ENCODE measurements around the gene APBB1IP.
"Not testable (repeated sequence)": the region's sequence is repeated elsewhere in the genome, so short reads cannot be mapped to it uniquely, and the experiment has no call there.

Gene APBB1IP, protein sequence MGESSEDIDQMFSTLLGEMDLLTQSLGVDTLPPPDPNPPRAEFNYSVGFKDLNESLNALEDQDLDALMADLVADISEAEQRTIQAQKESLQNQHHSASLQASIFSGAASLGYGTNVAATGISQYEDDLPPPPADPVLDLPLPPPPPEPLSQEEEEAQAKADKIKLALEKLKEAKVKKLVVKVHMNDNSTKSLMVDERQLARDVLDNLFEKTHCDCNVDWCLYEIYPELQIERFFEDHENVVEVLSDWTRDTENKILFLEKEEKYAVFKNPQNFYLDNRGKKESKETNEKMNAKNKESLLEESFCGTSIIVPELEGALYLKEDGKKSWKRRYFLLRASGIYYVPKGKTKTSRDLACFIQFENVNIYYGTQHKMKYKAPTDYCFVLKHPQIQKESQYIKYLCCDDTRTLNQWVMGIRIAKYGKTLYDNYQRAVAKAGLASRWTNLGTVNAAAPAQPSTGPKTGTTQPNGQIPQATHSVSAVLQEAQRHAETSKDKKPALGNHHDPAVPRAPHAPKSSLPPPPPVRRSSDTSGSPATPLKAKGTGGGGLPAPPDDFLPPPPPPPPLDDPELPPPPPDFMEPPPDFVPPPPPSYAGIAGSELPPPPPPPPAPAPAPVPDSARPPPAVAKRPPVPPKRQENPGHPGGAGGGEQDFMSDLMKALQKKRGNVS

DNA sequence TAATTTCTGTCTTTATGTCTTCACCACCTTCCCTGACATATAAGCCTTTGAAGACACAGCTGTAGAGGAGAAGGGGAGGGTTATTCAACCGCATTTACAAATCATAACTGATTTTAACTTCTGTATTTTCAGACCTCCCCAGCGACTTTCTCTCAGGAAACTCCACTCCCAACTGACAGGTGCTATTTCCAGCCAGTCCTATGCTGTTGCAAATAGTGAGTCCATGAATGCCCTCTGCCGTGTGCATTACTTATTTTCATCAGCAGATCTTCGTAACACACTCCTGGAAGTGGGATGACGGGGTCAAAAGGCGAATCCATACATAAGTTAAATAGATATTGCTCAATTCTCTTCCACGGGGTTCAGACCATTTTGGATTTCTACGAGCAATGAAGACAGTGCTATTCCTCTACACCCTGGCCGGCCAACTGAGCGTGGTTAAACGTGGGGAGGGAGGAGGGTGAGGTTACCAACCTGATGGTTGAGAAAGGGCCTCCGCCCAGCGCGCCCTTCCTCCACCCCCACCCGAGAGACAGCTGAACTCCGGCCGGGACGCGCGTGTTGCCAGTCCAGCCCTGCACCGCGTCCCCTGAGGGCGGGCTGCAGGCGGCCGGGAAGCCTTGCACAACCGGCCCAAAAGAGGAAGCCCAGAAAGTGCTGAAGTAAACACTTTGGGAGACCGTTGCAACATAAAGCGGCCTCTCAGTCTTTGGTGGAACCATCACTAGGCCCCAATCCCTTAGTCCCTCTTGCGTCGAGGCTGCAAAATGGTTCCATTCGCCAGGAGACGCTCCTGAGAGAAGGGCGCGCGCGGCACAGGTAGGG, at the start of gene APBB1IP:
TSS of gene APBB1IP (plus strand) at position 705 of the 825 bp plus-strand sequence. CDS start 53,986 bp downstream, outside the sequence.
- peak in 1 of 2 experiments; percentile 45 for DNase-seq (ENCODE audit: low read depth in 2 of 2)

DNA sequence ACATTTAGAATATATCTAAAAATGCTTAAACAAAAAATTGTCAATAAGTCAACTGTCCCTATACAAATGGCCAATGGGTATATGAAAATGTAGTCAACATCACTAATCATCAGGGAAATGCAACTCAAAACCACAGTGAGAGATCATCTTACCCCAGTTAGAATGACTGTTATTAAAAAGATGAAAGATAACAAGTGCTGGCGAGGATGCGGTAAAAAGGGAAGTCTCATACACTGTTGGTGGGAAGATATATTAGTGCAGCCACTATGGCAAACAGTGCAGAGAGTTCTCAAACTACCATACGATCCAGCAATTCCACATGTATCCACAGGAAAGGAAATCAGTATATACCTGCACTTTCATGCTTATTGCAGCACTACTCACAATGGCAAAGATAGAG, 48.6 kb upstream of the APBB1IP start:
- no peak for DNase-seq (ENCODE audit: low read depth in 2 of 2)

DNA sequence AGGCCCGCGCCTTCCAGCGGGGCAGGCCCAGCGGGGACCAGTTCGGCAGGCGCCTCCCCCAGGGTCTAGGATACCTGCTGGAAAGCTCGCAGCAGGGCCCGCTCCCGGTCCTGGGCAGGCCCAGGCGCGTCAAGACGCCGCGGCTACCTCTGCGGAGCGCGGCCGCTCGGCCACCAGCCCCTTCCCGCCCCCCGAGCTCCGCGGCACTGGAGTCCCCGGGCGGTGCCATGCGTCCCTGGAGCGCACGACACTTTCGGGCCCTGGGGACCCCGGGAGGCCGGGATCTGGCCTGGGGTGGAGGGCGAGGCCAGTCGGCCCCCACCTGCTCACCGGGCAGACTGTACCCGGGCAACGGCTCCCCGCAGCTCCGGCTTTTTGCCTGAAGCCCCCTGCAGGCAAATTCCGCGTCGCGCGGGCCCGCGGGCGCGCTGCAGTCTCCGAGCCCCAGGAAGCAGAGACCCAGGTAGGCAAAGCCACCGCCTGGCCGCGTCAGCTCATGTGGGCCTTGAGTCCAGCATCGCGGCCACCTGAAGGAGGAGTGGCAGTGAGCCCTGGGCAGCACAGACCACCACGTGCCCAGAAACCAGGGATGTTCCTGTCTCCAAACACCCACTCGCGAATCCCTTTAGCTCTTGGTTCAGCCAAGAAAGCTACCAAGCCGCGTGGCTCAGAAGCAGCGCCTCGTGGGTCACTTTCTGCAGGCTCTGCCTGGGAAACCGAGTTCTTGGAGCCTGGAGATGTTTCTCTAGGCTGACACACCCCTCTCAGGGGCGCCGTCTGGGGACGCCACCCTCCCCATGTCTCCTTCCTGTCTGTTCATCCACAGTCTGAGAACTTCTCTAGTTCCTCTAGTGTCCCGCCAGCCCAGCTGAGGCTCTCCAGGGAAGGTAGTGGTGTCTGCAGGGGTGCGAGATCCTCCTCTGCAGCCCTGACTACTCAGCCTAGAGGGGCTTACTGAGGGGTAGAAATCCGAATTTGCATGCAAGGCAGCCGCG, 46.1 kb upstream of the APBB1IP start:
- DNase-seq (ENCODE audit: low read depth in 2 of 2), result no peak

DNA sequence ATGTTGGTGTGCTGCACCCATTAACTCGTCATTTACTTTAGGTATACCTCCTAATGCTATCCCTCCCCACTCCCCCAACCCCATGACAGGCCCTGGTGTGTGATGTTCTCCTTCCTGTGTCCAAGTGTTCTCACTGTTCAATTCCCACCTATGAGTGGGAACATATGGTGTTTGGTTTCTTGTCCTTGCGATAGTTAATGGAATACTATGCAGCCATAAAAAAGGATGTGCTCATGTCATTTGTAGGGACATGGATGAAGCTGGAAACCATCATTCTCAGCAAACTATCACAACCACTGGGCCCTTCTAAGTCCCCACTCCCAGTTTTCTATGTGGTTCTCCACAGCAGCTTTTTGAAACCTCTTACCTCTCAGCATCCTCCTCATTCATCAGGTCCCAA, 39.8 kb upstream of the APBB1IP start:
- not testable (repeated sequence) for DNase-seq (ENCODE audit: low read depth in 2 of 2)

DNA sequence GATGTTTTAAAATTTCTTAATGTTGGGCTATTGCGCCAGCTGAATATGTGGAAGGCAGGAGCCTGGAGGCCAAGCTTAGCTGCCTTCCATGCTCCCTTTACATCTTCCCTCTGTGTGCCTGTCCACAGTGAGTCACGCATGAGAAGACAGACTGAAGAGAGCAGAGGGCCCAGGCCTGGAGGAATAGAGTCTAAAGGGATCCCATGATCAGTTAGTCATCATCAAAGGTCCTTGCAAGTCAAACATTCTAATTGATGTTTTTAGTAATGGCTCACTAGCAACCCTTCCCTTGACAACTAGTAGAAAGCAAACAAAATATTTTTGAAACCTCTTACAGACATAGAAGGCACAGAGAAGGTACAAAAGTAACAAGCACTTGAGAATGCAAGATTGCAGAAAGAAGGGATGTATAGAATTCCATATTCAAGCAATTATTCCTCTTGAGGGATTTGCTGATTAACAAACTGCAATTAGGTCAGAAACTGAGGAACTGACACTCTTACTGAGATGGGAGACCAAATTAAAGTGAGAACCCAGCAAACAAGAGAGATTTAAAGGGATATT, 30.7 kb upstream of the APBB1IP start:
- DNase-seq (ENCODE audit: low read depth in 2 of 2), result no peak

DNA sequence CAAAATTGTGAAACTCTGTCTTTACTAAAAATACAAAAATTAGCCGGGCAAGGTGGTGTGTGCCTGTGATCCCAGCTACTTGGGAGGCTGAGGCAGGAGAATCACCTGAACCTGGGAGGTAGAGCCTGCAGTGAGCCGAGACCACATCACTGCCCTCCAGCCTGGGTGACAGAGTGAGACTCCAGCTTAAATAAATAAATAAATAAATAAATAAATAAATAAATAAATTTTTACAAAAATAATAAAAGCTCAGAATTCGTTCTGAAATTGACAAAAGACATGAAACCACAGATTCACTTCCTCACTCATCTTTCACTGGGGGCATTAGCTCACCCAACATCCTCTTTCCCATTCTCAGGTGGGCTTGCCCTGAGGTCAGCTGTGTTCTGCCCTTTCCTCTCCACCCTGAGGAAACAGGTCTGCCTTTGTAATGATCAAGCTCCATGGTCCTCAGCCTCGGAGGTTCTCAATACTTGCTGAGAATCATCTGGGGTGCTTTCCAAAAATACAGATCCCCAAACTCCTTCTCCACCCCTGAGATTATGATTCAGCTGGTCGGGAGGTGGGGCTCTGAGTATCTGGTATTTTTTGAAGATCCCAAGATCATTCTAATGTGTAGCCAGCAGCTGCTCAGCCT, 29.2 kb upstream of the APBB1IP start:
- DNase-seq (ENCODE audit: low read depth in 2 of 2), result no peak

DNA sequence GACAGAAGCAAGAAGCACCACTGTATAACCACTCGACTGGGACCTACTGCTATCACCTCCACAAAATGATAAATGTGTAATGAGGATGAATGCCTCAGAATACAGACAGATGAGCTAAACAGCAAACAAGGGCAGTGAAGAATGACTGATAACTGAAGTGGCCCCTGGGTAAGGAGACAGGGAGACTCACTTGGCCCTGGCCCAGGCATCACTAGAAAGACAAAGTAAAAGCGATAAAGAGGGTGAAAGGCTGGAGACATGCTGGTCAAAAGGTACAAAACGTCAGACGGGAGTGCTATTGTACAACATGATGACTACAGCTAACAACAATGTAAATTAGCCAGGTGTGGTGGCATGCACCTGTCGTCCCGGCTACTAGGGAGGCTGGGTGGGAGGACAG, 27.8 kb upstream of the APBB1IP start:
- no peak for DNase-seq (ENCODE audit: low read depth in 2 of 2)

DNA sequence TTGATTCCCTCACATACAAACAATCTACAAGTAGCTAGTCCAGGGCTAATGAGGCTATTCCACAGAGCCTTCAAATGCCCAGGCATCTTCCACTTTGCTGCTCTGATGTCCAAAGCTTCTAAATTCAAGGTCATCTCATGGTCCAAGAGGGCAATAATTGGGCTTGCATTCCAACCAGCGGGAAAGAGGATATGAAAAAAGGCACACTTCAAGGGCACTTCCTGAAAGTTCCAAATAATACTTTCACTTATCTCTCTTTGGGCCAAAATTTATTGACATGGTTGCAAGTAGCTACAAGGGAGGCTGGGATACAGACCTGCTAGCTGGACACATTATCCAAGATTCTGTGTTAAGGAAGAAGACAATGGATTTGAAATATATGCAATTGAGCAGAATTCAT, 25.2 kb upstream of the APBB1IP start:
- no peak for DNase-seq (ENCODE audit: low read depth in 2 of 2)

DNA sequence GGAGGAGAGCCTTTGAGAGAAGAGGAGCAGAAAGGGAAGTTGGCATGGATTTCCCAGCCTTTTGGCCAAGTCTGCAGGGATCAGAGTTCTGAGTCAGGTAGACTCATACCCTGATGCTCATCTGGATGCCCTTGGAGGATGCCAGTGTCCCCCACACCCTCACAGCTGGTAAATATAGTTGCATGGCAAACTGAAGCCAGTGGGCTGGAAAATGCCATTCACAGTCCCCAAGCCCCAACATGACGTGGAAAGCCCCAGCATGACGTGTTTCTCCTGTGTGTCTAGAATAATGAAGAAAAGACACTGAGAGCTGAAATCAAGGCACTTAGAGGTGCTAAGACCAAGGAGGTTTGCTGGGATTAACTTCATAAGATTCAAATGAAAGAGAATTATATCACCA, 24.8 kb upstream of the APBB1IP start:
- no peak for DNase-seq (ENCODE audit: low read depth in 2 of 2)

DNA sequence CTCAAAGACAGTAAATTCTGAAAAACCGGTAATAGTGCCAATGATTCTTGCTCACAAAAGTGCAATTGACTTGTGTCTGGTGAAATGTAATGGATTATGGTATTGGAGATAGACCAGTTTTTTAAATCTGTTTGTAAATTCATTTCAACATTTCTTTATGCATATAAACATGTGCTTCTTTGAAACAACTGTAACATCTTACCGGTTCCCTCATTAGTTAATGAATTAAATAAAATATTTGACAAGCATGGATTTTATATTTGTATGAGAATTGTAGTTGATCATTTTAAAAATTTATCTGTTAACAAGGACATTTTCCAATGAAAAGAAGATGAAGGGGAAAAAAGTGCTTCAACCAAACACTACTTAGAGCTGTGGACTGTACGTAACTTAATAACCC, 21.0 kb upstream of the APBB1IP start:
- no peak for DNase-seq (ENCODE audit: low read depth in 2 of 2)

DNA sequence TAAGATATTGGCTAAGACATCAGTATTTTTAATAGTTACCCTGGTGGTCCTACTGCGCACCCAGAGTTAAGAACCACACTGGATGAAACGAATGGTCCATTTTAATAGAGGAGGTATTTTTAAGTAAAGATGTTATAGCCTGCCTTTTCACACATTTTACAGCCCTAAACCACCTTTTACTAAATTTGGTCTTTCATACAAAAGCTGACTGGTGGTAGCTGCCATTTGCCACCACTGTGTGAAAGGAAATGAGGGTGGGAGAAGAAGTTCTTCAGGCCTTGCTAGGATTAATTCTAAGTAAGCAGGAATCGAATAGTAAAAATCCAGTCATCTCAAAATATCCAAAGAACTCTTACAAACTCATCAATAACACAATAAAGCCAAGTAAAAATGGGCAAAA, 15.2 kb upstream of the APBB1IP start:
- DNase-seq (ENCODE audit: low read depth in 2 of 2), result no peak

DNA sequence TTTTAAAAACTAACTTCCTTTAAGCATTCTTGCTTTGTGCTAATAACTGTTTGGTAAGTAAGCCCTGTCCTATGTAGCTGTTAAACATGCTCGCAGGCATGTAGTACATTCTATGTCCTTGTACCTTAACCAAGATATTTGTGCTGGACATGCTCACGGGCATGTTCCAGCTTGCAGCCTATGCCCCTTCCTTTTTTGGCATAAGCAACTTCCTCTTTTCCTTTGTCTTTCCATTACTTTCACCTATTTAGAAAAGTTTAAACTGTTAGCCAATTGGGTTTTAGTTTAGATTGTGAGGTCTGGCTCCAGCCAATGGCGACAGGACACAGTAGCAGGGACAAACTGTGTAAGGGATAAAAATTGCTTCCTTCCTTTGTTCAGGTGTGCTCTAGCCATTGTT, 14.4 kb upstream of the APBB1IP start:
- DNase-seq (ENCODE audit: low read depth in 2 of 2), result no peak

DNA sequence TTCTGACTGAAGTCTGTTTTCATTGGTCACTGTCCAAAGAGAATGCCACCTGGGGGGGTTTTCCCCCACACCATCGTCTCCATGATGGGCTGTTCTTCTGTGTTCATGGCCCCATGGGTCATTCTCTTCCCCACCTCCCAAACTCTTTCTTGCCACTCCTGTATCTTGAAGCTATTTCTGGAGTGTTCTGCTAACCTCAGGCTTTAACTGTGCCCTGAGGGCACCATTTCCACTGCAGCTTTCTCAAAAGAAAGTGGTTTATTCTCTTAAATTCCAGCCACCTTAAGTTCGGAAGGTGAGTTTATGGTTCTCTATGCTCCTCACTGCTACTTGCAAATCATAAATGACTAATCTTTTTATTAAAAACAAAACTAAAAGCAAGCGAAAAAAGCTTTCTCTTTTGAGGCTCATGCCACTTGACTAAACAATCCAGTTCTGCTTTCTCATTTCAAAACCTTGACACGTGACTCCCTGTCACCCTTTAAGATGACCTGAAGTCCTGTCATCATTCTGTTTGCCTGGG, 7.4 kb upstream of the APBB1IP start:
- no peak for DNase-seq (ENCODE audit: low read depth in 2 of 2)

DNA sequence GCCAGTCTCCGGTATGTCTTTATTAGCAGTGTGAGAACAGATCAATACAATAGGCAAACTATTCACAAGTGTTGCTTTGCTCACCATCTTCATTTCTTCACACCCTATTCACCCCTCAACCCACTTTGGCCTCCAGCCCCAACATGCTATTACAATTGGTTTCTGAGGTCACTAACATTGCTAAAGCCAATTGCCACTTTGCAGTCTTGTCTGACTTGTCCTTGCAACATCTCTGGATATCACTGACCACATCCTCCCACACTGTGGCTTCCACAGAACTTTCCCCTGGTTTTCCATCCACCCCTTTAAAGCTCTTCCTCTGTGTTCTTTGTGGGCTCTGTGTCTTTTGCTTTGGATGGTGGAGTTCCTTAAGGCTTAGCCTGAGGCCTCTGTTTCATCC, 5.2 kb upstream of the APBB1IP start:
- DNase-seq (ENCODE audit: low read depth in 2 of 2), result no peak

DNA sequence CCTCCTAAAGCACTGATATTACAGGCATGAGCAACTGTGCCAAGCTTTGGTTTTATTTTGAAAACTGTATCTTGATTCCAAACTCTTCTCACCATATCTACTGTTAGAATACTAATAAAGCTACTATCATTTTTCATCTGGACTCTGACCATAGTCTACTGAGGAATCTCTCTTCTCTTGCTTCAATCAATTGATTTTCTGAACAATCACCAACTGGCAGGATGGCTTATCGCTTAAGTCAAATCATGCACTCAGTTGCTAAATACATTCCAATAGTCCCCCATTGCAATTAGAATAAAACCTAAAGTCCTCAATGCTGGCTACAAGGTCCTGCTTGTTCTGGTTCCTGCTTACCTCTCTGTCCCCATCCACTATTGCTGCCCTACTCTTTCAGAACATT, 2.3 kb upstream of the APBB1IP start:
- DNase-seq (ENCODE audit: low read depth in 2 of 2), result no peak

DNA sequence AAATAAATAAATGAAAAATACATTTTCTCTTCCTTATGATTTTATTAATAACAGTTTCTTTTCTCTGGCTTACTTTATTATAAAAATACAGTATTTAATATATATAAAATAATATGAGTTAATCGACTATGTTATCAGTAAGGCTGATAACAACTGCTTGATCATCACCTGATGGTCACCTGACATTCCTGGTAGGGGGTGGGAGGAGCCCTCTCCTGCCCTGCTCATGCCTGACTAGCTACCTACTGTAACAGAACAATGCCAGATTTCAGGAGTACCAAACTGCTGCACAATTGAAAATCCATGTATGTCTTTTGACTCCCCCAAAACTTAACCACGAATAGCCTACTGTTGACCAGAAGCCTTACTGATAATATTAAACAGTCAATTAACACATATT, 1.3 kb upstream of the APBB1IP start:
- DNase-seq (ENCODE audit: low read depth in 2 of 2), result no peak

DNA sequence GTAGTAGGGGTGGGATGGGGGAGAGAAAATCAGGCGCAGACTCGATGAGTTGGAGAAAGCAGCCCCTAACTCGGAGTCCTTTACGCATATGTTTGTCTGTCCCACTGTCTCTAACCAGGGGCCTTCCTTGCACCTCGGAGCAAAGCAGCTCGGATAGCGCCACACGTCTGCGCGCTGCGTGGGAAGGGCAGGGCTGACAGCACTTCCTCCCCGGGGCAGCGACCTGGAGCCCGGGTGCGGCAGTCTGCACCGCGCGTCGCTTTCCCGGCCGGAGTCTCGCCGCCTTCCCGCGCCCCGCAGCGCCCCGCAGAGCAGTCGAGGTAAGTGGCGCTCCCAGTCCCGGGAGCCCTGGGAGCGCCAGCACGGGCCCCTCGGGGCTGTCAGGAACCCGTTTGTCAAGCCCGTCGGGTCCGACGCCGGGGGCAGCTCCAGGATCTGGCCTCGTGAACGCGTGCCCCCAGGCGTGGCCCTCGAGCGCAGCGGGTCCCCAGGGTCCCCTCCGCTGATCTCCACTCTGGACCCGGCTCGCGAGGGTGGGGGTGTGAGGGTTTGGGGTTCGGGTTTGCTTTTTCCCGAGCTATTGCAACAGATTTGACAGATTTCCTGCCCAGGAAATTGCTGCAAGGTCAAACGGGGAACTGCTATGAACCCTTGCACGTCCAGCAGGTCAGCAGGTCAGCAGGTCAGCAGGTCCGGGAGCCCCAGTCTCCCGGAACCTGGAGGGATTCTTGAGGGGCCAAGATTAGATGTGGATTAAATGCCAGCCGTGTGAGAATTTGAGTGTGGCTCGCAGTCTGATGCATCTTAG, 597 bp downstream of the APBB1IP start:
- peak; percentile 61 for DNase-seq (ENCODE audit: low read depth in 2 of 2)

DNA sequence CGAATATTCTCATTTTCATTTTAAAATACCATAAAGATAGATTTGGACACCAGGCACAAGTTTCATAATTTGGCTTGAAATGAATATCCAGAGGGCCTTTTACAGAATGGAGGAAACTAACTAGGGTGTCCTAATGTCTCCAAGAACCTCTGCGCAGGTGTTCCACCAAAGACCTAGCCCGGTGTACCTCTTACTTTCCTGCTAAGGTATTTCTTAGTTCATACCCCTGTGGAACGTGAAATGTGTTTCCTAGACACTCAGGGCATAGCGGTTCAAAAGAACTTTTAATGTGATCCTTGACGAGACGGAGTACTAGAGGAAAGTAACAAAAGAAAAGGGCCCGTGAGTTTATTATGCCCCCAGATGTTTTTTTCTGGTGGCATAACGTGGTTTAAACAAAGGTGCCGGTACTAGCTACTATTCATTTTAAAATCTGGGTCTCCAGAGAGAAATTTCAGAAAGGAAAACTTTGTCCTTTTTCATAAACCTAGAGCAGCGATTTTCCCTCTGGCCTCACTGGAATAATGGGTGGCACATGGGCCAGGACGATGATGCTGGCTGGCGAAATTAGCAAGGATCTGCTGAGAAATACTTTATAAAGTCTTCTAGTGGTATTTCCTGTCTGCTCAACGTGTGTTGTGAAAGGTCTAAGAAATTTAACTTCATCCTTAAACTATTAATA, 1.4 kb downstream of the APBB1IP start:
- DNase-seq (ENCODE audit: low read depth in 2 of 2), result no peak

DNA sequence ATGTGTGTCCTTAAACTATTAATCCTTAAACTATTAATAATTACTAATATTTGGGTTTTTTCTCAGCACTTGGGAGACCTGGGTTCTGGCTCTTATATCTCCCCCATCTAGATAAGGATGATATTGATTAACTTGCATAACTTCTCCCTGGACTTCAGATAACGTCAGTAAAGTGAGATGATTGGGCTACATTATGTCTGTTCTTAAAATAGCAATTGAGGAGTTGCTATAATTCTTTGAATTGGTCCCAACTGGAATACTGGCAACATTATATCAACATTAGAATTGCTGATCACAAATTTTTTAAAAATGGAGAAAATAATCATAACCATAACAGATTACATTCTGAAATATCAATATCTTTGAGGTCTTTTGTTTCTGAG, 1.9 kb downstream of the APBB1IP start:
- DNase-seq (ENCODE audit: low read depth in 2 of 2), result no peak
